Mucosa of rectum (tissue), 2 donors: ENCODE measurements around the gene WDR77.

ENCODE experiments used
- H3K27ac ChIP-seq, 2 donors: one replicate each; pipeline ENCODE4 v1.7.0; 2013; ENCODE audit warnings: inconsistent platforms in 2 of 2, low read depth in 2 of 2, low read length in 2 of 2
- H3K27me3 ChIP-seq, 2 donors: one replicate each; pipeline ENCODE4 v1.7.0; 2013; ENCODE audit warnings: low read length in 2 of 2; ENCODE audit not compliant: control insufficient read depth in 2 of 2, insufficient read depth in 2 of 2
- H3K36me3 ChIP-seq, 2 donors: one replicate each; pipeline ENCODE4 v1.7.0; 2013; ENCODE audit warnings: low read length in 2 of 2; ENCODE audit not compliant: control insufficient read depth in 2 of 2, insufficient read depth in 2 of 2
- H3K4me1 ChIP-seq, 2 donors: one replicate each; pipeline ENCODE4 v1.7.0; 2013; ENCODE audit warnings: low read length in 2 of 2, mild to moderate bottlenecking in 1 of 2; ENCODE audit not compliant: control insufficient read depth in 2 of 2, insufficient read depth in 2 of 2
- H3K4me3 ChIP-seq, 2 donors: one replicate each; pipeline ENCODE4 v1.7.0; 2013; ENCODE audit warnings: low read length in 2 of 2
- H3K9ac ChIP-seq, 2 donors: one replicate each; pipeline ENCODE4 v1.7.0; 2013; ENCODE audit warnings: low read length in 2 of 2, low read depth in 1 of 2, mild to moderate bottlenecking in 1 of 2
- H3K9me3 ChIP-seq, 2 donors: one replicate each; pipeline ENCODE4 v1.7.0; 2013; ENCODE audit warnings: low read length in 2 of 2; ENCODE audit not compliant: control insufficient read depth in 2 of 2
- donor health status: healthy.
- donor health status: Normal muscosa, but diverticular disease.

WDR77 gene

GRCh38 chr1:111448918-111449702, at the start of gene WDR77, which contains the start of gene ATP5PB:
WDR77 (minus strand) TSS chr1:111449256; CDS start chr1:111449169, 87 bp downstream.
ATP5PB (plus strand) TSS chr1:111449464; CDS start chr1:111449542, 78 bp downstream.
- Histone ChIP-seq H3K36me3 (peaks cover 19% of the 10 kb centered on the region in 2 donors), H3K9me3 (no peaks in the 10 kb centered on the region), H3K9ac (peak within 1 kb of the TSS; percentile 97 to 99), H3K4me3 (peak within 1 kb of the TSS; percentile 100), H3K4me1 (peaks cover 30 to 40% of the 10 kb centered on the region in 2 donors), H3K27ac (peak within 1 kb of the TSS; percentile 89 to 93), H3K27me3 (no peaks in the 10 kb centered on the region)

GRCh38 chr1:111497592-111497991, 48.5 kb upstream of the WDR77 start:
- Histone ChIP-seq H3K9me3 (no peaks in the 10 kb centered on the region), H3K4me1 (no peaks in the 10 kb centered on the region), H3K9ac (no peak overlapping the region), H3K36me3 (no peaks in the 10 kb centered on the region), H3K27ac (no peak overlapping the region), H3K27me3 (no peaks in the 10 kb centered on the region), H3K4me3 (no peak overlapping the region)

GRCh38 chr1:111496398-111496797, 47.3 kb upstream of the WDR77 start:
- H3K27ac ChIP-seq, result no peak overlapping the region
- no peaks in the 10 kb centered on the region for H3K36me3 ChIP-seq
- H3K9me3 ChIP-seq, result no peaks in the 10 kb centered on the region
- H3K4me1 ChIP-seq, result no peaks in the 10 kb centered on the region
- no peak overlapping the region for H3K9ac ChIP-seq
- H3K27me3 ChIP-seq, result no peaks in the 10 kb centered on the region
- H3K4me3 ChIP-seq, result no peak overlapping the region

- H3K36me3 ChIP-seq, result no peaks in the 10 kb centered on the region
- no peaks in the 10 kb centered on the region for H3K4me1 ChIP-seq
- H3K27me3 ChIP-seq, result no peaks in the 10 kb centered on the region
- peak overlapping the region; percentile 28 to 48 for H3K27ac ChIP-seq
- no peak overlapping the region for H3K4me3 ChIP-seq
- H3K9me3 ChIP-seq, result no peaks in the 10 kb centered on the region
- H3K9ac ChIP-seq, result no peak overlapping the region
Observed at GRCh38 chr1:111491070-111491469, 42.0 kb upstream of the WDR77 start.

GRCh38 chr1:111490220-111490619, 41.2 kb upstream of the WDR77 start:
- H3K27ac ChIP-seq, result peak overlapping the region; percentile 24 to 48
- H3K9ac ChIP-seq, result no peak overlapping the region
- no peaks in the 10 kb centered on the region for H3K36me3 ChIP-seq
- no peaks in the 10 kb centered on the region for H3K9me3 ChIP-seq
- no peaks in the 10 kb centered on the region for H3K4me1 ChIP-seq
- H3K4me3 ChIP-seq, result no peak overlapping the region
- H3K27me3 ChIP-seq, result no peaks in the 10 kb centered on the region

GRCh38 chr1:111489604-111490003, 40.5 kb upstream of the WDR77 start:
- H3K9me3 ChIP-seq, result no peaks in the 10 kb centered on the region
- H3K4me1 ChIP-seq, result no peaks in the 10 kb centered on the region
- no peaks in the 10 kb centered on the region for H3K27me3 ChIP-seq
- H3K36me3 ChIP-seq, result no peaks in the 10 kb centered on the region
- H3K27ac ChIP-seq, result peak overlapping the region; percentile 48 to 51
- no peak overlapping the region for H3K4me3 ChIP-seq
- no peak overlapping the region for H3K9ac ChIP-seq

- no peaks in the 10 kb centered on the region for H3K9me3 ChIP-seq
- no peak overlapping the region for H3K9ac ChIP-seq
- no peak overlapping the region for H3K4me3 ChIP-seq
- H3K27me3 ChIP-seq, result no peaks in the 10 kb centered on the region
- no peaks in the 10 kb centered on the region for H3K36me3 ChIP-seq
- H3K27ac ChIP-seq, result peak overlapping the region in 1 of 2 donors; percentile 24
- H3K4me1 ChIP-seq, result no peaks in the 10 kb centered on the region
Observed at GRCh38 chr1:111488669-111489068, 39.6 kb upstream of the WDR77 start.

GRCh38 chr1:111487133-111487532, 38.1 kb upstream of the WDR77 start:
- Histone ChIP-seq H3K4me1 (no peaks in the 10 kb centered on the region), H3K36me3 (no peaks in the 10 kb centered on the region)

GRCh38 chr1:111486431-111486830, 37.4 kb upstream of the WDR77 start:
- Histone ChIP-seq H3K4me1 (no peaks in the 10 kb centered on the region), H3K9me3 (no peaks in the 10 kb centered on the region), H3K36me3 (no peaks in the 10 kb centered on the region), H3K9ac (no peak overlapping the region), H3K27ac (no peak overlapping the region), H3K27me3 (no peaks in the 10 kb centered on the region), H3K4me3 (no peak overlapping the region)

More at GRCh38 chr1:111487133-111487532, 38.1 kb upstream of the WDR77 start:
- Histone ChIP-seq H3K27me3 (no peaks in the 10 kb centered on the region), H3K9ac (no peak overlapping the region), H3K27ac (no peak overlapping the region), H3K9me3 (no peaks in the 10 kb centered on the region), H3K4me3 (no peak overlapping the region)

- H3K4me1 ChIP-seq, result no peaks in the 10 kb centered on the region
- no peak overlapping the region for H3K9ac ChIP-seq
- H3K4me3 ChIP-seq, result no peak overlapping the region
- H3K27me3 ChIP-seq, result no peaks in the 10 kb centered on the region
- no peaks in the 10 kb centered on the region for H3K9me3 ChIP-seq
- H3K27ac ChIP-seq, result no peak overlapping the region
- no peaks in the 10 kb centered on the region for H3K36me3 ChIP-seq
Observed at GRCh38 chr1:111484391-111485026, 35.5 kb upstream of the WDR77 start.
